HG02970 (cell line): ENCODE measurements around the gene PARVB.
"Not testable (repeated sequence)": the region's sequence is repeated elsewhere in the genome, so short reads cannot be mapped to it uniquely, and the experiment has no call there.

ENCODE experiments used
- ATAC-seq: cut with Tn5 transposase; IDR thresholded peaks from one replicate; pipeline ENCODE4 v1.9.1; 2021; ENCODE audit warnings: mild to moderate bottlenecking, moderate library complexity, moderate number of reproducible peaks; ENCODE audit not compliant: unreplicated experiment, low FRiP score

The PARVB gene

DNA sequence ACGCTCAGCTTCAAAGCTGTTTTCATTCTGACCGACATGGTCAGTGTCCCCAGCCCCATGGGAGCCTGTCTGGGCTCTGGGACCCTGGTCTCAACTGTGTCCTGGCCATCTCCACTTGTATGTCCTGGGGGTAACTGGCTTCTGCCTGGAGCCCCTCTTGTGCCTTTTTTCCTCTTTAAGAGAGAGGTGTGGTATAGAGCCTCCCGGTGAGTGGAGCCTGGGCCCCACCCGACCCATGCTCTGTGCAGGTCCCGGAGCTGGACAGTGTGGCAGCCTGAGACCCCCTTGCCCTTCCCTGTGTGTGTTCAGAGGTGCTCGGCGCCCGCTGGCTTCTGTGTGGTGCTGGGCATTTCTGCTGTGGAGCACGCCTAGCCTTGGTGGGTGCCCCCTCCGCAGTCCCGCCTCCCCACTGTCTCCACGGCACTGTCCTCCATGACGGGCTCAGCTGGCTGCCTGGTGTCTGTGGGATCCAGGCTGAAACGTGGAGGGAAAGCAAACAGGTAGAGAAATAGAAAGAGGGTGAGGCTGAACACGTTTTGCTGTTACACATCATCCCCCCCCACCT, 74.9 kb downstream of the PARVB start:
- no peak for ATAC-seq

DNA sequence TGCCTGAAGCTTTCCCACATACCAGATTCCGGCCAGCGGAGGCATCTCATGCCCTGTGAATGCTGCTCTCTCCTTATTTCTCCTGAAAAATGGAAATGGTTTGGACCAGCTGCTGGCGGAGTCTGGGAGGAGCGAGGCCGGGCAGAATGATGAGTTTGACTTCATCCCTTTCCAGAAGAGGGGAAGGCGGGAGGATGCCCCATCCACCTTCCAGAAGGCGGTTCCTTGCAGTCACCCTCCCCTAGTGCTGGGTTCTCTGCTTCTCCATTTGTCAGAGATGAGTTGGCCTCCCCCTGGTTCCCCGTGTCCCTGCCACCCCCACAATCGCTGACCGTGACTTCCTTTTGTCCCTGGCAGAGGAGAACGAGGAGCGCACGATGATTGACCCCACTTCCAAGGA, 75.6 kb downstream of the PARVB start:
- no peak for ATAC-seq

DNA sequence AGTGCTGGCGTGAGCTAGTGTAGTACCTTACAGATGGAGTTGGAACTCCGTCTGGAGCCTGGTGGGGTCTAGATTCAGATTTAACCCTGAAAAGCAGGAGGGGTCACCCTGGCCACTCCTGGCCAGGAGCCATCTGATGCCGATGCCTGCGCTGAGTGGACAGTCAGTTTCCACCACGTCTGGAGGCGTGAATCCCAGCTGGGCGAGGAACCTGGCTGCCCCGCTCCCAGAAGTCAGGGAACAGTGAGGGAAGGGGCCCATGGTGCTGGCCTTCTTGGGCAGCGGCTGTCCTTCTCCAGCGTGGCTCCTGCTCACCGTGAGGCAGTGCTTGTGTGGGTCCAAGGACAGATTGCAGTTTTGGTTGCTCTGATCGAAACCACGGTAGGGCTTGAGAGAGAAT, 76.3 kb downstream of the PARVB start:
- no peak for ATAC-seq

DNA sequence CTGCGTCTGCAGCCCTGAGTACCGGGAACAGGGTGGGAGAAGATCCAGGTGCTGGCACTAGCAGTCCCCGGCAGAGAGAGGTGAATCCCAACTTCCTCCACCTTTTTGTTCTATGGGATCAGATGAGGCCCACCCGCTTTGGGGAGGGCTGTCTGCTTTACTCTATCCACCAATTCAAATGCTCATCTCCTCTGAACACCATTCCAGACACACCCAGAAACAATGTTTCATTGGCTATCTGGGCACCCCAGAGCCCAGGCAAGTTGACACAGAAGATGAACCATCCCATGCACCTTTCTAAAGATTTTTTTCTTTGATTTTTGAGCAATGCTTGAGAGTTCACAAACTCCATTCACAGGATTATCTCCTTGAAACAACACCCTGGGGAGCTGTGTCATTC, 78.0 kb downstream of the PARVB start:
- ATAC-seq, result no peak

DNA sequence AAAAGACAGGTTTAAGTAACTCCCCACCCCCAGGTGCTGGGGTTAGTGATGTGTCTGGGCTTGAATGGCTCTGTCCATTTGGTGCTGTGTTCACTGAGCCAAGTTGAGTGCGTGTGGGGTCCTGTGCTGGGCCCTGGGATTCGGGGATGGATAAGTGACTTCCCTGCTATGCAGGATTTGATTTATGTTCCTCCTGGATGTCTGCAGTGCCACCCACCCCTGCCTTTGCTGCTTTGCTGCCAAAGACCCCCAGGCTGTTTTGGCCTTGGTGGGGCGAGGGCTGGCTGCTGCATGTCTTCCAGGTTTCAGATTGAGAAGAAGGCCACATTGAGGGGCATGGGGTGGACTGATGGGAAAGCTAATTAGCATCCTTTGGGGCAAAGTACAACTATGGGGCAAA, 78.8 kb downstream of the PARVB start:
- ATAC-seq, result no peak

DNA sequence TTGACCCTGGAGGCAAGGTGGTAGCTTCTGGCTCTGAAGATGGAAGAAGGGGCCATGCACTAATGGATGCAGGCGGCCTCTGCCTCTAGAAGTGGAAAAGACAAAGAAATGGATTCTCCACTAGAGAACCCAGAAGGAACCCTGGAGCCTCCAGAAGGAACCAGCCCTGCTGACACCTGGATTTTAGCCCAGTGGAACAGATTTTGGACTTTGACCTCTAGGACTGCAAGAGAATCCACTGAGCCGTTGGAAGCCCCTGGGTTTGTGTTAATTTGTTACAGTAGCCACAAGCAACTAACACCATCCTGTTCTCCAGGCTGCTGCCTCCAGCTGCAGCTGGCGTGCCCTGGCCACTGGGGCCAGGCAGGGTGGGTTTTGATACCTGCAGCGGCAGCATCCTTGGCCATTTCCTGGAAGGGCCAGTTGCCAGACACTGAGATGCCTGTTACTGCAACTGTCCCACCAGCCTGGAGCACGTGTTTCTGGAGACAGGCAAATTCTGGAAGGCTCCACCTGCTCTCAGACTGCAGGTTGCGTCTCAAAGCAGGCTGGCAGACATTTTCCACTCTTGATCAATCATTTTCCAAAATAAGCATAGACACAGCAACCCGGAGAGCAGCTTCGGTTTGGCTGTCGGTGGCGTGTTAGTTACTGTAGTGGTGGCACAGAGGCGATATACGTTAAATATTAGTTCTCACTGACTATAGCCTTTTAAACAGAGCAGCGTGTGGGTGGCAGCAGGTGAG, 79.8 kb downstream of the PARVB start:
- no peak for ATAC-seq

DNA sequence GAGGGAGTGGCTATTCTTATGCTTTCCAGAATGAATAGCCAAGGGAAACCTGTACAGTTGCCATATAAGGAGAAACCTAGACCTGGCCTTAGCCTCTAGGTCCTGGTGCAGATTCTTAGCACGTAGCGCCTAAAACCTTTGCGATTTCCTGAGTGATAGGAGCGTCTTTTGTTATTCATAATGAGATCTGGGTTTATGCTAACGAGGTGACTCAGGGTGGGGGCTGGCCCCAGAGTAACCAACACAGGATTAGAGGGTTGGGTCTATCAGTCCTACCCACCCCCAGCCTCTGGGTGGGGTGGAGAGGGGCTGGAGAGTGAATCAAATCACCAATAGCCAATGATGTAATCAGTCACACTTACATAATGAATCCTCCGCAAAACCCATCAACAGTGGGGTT, 83.2 kb downstream of the PARVB start:
- no peak for ATAC-seq

DNA sequence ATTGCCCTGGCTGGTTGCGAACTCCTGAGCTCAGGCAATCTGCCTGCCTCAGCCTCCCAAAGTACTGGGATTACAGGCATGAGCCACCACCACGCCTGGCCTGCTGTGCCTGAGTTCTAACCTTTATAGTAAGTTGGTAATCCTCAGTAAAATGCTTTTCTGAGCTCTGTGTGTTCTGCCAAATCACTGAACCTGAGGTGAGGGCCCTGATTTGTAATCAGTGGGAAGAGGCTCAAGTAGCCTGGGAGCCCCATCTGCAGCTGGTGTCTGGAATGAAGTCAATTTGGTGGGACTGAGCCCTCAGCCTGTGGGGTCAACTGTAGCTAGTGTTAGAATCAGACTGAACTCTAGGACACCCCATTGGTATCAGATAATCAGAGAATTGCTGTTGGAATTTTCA, 84.0 kb downstream of the PARVB start:
- ATAC-seq, result no peak

DNA sequence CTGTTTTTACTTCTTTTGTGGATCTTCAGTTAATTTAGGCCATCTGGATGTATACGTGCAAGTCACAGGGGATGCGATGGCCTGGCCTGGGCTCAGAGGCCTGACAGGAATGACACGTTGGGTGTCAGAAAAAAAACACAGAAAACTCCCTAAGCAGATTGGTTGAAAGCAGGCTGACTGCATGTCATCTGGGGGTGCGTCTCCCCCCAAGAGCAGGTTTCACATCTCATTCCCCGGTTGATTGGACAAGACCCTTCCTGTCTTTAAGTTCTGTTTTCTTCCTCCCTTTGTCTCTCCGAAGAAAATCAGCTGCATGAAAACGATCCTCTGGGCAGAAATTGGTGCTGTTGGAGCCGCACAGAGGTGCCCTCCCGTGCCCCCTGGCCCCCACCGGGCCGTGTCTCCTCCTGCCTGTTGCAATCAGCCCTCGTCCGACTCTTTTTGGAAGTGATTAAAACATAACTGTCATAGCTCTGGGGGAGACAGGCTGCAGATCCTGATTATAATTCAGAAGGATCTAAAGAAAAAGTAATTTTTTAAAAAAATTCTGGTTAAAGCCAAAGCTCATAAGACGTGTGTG, 84.8 kb downstream of the PARVB start:
- ATAC-seq, result no peak

DNA sequence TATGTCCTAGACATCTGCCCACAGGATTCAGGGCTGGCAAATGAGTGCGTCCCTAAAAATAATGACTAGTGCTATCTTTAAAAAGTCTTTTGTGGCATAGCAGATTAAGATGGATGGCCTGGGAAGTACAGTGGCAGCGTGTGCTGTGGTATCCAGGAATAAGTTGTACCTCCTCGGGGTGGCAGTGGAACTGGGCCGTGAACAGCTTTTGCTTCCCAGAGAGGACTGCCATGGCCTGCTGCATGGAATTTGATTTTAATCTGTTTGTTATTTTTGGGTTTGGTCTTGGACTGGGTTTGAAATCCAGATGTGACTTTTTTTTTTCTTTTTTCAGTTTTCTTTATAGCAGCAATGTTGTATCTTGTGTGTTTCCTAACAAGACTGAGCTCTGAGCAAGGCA, 85.3 kb downstream of the PARVB start:
- ATAC-seq, result no peak

DNA sequence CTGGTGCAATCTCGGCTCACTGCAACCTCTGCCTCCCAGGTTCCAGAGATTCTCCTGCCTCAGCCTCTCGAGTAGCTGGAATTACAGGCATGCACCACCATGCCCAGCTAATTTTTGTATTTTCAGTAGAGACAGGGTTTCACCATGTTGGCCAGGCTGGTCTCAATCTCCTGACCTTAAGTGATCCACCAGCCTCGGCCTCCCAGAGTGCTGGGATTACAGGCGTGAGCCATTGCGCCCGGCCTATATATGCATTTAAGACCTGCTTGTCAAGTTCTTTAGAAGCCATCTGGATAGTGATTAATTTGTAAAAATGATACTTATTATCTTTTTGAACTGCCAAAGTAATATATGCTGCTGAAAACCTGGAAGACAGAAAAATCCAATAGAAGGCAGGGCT, 86.6 kb downstream of the PARVB start:
- not testable (repeated sequence) for ATAC-seq

DNA sequence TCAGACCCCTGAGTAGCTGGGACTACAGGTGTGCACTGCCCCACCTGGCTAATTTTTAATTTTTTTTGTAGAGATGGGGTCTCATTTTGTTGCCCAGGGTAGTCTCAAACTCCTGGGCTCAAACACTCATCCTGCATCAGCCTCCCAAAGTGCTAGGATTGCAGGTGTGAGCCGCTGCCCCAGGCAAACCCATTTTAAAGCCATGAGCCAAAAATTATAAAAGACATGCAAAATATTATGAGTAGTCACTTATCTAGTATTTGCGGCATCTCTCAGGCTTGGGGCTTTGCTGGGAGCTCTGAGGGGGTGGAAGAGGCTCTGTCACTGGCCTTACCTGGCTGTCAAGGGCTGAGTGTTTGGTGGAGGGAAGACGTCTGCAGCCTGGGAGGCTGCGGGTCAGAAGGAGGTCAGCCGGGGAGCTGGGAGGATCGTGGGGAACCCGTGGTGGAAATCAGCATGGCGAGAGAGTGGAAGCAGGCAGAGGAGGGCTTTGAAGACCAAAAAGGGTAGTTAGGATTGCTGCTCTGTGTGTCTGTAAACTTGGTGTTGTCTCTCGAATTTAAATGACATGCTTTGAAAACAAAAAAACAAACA, 87.6 kb downstream of the PARVB start:
- ATAC-seq, result no peak

DNA sequence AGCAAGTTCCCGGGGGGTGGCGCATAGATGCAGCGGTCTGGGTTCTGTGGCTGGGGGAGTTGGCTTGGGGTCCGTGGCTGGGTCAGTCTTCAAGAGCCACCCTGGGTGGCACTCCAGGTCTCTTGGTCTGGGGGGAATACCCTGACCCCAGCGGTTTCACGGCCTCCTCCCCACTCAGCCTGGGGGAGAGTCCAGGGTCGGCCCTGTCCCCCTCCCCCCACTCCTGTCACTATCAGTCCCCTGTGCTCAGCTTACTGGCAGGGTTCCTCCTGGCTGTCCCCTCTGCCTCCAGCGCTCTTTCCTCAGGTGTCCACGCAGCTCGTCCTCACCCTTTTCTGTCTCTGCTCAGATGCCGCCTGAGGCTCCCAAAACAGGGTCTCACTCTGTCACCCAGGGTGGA, 88.1 kb downstream of the PARVB start:
- no peak for ATAC-seq

DNA sequence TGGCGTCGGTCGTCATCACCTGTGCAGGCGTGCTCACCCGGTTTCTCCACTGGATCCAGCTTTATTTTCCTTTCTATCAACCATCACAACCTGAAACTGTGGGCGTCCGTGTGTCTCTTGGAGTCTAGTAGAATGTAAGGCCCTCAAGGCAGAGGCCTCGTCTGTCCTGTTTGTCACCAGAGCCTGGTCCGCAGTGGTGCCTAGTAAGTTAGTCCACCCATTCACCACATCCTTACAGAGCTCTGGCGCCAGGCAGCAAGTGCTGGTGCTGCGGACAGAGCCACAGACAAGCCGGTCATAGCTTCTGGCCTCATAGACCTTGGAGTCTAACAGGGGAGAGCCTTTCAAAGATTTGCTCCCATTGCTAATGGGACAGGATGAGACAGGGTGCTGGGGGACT, 92.2 kb downstream of the PARVB start:
- no peak for ATAC-seq

DNA sequence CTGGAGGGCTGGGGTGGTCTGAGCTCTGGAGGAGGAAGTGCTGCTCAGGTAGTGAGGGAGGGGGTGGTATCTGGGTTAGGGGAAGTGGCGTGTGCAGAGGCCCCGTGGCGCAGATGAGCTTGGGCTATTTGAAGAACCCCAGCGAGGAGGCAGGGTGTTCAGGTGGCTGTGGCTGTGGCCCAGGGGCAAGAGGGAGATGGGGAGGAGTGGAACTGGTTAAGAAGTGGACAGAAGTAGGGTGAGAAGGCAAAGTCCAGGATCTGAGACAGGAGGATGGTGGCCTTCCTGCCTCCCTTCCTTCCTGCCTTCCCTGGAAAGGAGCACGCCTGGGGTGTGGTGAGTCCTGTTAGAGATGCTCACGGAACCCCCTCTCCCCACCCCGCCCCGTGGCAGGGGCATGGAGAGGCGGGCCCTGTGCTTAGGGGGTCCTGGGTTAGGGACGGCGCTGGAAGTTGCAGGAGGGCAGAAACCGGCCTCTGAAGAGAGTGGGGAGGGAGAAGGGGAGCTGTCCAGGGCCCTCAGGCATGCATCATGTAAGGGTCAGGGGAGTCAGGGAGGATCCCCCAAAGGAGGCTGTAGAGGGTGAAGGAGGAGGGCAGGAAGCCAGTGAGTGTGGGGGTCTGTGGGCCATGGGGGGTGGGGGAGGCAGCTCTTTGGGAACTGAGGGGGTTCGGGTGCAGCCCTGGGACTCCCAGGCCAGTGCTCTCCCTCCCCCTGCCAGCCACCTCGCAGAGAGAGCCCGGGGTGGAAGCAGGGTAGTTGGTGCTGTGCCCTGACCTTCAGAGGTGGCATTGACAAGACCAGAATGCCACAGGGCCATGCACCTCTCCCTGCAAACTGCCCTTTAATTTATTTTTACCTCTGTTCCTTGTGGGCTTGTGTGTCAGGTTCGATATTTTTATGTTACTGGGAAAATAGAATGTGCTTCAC, 92.9 kb downstream of the PARVB start:
- ATAC-seq, result no peak

DNA sequence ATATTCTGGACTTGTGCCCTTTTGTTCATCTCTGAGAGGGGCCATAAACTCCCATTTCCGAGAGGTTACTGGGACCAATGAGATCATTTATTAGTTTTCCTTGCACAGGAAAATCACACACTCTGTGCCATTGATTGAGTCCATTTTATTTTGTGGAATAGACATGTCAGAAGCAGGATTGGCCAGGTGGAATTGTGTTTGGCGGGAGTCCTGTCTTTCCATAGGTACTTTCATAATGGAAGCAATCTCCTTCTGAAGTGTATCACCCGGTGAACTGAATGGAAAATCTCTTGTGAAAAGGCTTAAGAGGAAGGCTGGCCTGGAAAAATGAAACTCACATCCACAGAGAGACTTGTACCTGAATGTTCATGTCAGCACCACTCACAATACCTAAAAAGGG, 93.6 kb downstream of the PARVB start:
- ATAC-seq, result no peak

DNA sequence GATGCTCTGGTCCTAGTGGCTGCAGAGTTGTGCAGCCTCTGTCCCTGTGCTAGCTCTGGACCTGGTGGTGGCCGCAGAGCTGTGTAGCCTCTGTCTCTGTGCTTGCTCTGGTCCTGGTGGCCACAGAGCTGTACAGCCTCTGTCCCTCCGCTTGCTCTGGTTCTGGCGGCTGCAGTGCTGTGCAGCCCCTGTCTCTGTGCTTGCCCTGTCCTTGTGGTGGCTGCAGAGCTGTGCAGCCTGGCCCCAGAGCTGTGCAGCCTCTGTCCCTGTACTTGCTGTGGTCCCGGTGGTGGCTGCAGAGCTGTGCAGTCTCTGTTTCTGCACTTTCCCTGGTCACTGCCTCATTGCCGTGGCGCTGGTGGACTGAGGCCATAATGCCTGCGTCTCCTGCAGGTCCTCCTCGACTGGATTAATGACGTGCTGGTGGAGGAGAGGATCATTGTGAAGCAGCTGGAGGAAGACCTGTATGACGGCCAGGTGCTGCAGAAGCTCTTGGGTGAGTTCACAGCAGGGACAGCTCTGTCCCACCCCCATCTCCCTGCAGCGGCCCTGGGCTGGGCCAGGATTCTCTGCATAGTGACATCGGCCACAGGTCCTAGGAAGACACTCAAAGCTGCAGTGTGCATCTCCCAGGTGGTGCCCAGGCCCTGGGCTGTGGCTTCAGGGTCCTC, 94.7 kb downstream of the PARVB start:
- ATAC-seq, result no peak

DNA sequence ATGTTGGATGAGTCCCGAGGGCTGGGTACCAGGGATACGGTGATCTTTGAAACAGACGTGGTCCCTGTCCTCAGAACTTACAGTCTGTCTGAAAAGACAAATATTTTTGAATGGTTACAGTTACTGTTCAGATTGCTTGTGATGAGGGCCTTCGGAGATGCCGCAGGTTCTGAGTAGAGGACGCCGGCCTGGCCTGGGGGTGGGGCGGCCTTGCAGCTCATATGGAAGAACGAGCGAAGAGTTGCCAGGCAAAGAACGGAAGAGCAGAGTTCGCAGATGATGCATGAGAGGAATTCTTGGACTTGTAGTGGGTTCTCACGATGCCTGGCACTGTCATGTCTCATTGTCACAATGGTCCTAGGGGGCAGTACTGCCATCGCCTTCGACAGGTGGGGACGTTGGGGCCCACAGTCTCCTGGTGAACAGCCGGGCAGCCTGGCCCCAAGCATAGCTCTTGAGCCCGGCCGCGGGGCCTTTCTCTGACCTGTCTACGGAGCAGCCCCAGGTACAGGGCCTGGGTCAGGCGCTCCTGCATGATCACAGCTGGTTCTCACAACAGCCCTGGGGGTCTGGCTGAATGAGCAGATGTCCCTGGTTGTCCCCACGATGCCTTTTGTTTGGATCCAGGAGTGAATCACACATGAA, 95.7 kb downstream of the PARVB start:
- no peak for ATAC-seq

DNA sequence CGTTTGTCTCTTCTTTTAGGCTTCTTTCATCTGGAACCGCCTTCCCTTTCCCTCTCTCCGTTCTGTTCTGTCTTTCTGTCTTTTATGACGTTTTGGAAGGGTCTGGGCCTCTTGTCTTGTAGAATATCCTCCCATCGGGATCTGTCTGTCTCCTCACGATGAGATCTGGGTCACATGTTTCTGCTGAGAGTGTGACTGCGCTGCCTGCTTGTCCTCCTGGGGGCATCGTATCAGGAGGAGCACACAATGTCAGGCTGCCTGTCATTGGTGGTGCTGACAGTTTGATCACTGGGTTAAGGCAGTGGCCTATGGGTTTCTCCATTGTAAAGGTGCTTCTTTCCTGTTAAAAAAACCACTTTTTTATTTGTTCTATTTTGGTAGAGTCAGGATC, 96.2 kb downstream of the PARVB start:
- no peak for ATAC-seq

DNA sequence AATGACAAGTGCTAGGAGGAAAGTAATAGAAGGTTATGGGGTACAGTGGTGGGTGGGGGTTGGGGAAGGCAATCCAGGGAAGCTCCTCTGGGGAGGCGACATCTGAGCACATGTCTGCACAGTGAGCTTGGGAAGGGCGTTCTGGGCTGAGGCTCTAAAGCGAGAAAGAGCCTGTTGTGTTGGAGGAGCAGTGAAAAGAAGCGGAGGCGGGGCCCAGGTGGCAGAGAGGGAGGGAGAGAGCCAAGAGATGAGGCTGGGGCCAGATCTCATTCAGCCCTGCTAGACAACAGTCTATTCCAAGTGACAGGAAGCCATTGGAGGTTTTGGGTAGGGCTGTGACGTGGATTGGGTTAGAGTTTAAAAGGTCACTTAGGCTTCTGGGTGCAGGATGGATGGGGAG, 101.3 kb downstream of the PARVB start:
- ATAC-seq, result no peak
